ENCODE results near the gene CDAN1.

CDAN1 gene

GRCh38 chr15:42705336-42705735 is 31.6 kb downstream of the CDAN1 start:
- Histone ChIP-seq H3K9ac (ENCODE audit: low read depth, low read length) (no peak overlapping the region), H3K4me1 (ENCODE audit: control insufficient read depth, insufficient read depth, low read length) (peaks cover 4% of the 10 kb centered on the region), H3K4me2 (ENCODE audit: low read length) (no peak overlapping the region), H3K4me3 (ENCODE audit: low read length) (no peak overlapping the region), H3K27me3 (ENCODE audit: control insufficient read depth, insufficient read depth, low read length) (no peaks in the 10 kb centered on the region), H3K9me3 (replicated peaks; ENCODE audit: low read length) (no peaks in the 10 kb centered on the region), H3K36me3 (ENCODE audit: insufficient read depth, low read length) (no peaks in the 10 kb centered on the region)

DNA sequence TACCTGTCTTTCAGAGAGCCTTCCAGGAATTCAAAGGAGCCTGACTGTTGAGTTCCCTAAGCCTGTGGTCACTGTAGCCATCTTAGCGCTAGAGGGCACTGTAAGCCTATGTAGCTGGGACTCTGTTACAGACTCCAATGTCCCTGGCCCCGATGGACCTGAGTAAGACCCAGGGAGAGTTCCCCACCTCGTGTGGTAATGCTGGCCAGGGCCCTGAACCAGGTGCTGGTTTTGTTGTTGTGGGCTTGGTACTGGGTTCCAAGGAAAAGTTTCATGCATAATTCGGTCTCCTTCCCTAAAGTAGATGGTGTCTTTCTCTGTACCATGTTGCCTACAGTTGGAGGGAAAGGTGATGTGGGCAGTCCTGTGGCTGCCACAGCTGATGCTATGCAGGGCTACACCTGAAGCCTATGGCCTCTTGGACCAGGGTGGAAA is 32.4 kb downstream of the CDAN1 start:
- peaks cover 4% of the 10 kb centered on the region for H3K4me1 ChIP-seq (ENCODE audit: control insufficient read depth, insufficient read depth, low read length)
- H3K9ac ChIP-seq (ENCODE audit: low read depth, low read length), result no peak overlapping the region
- no peak overlapping the region for H3K4me3 ChIP-seq (ENCODE audit: low read length)
- no peaks in the 10 kb centered on the region for H3K36me3 ChIP-seq (ENCODE audit: insufficient read depth, low read length)
- no peak overlapping the region for H3K4me2 ChIP-seq (ENCODE audit: low read length)
- no peaks in the 10 kb centered on the region for H3K9me3 ChIP-seq (replicated peaks; ENCODE audit: low read length)
- H3K27me3 ChIP-seq (ENCODE audit: control insufficient read depth, insufficient read depth, low read length), result no peaks in the 10 kb centered on the region

- Histone ChIP-seq H3K4me3 (ENCODE audit: low read length) (no peak overlapping the region), H3K27me3 (ENCODE audit: control insufficient read depth, insufficient read depth, low read length) (no peaks in the 10 kb centered on the region), H3K36me3 (ENCODE audit: insufficient read depth, low read length) (no peaks in the 10 kb centered on the region), H3K4me1 (ENCODE audit: control insufficient read depth, insufficient read depth, low read length) (no peaks in the 10 kb centered on the region), H3K9ac (ENCODE audit: low read depth, low read length) (no peak overlapping the region), H3K9me3 (replicated peaks; ENCODE audit: low read length) (no peaks in the 10 kb centered on the region), H3K4me2 (ENCODE audit: low read length) (no peak overlapping the region)
Measured at GRCh38 chr15:42696626-42697025, 40.3 kb downstream of the CDAN1 start.

GRCh38 chr15:42695527-42696071 is 41.3 kb downstream of the CDAN1 start:
- H3K9me3 ChIP-seq (replicated peaks; ENCODE audit: low read length), result no peaks in the 10 kb centered on the region
- no peaks in the 10 kb centered on the region for H3K27me3 ChIP-seq (ENCODE audit: control insufficient read depth, insufficient read depth, low read length)
- H3K4me2 ChIP-seq (ENCODE audit: low read length), result no peak overlapping the region
- no peaks in the 10 kb centered on the region for H3K4me1 ChIP-seq (ENCODE audit: control insufficient read depth, insufficient read depth, low read length)
- no peak overlapping the region for H3K4me3 ChIP-seq (ENCODE audit: low read length)
- no peaks in the 10 kb centered on the region for H3K36me3 ChIP-seq (ENCODE audit: insufficient read depth, low read length)
- H3K9ac ChIP-seq (ENCODE audit: low read depth, low read length), result no peak overlapping the region

DNA sequence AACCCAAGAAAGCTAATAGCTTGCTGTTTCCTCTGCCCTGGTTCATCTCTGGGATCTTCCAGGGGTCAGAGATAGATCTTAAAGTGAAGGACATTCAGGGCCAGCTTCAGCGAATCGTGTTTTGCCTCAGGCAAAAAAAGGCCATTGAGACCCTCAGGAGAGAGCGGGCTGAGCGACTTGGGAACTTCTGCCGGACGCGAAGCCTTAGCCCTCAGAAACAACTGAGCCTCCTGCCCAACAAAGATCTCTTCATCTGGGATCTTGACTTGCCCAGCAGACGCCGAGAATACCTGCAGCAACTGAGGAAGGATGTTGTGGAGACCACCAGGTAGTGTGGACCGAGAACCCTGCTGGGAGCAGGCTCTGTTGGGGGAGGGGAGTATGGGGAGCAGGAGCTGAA is 42.5 kb downstream of the CDAN1 start:
- Histone ChIP-seq H3K36me3 (ENCODE audit: insufficient read depth, low read length) (no peaks in the 10 kb centered on the region), H3K4me2 (ENCODE audit: low read length) (no peak overlapping the region), H3K4me1 (ENCODE audit: control insufficient read depth, insufficient read depth, low read length) (no peaks in the 10 kb centered on the region), H3K9me3 (replicated peaks; ENCODE audit: low read length) (no peaks in the 10 kb centered on the region), H3K4me3 (ENCODE audit: low read length) (no peak overlapping the region), H3K9ac (ENCODE audit: low read depth, low read length) (no peak overlapping the region), H3K27me3 (ENCODE audit: control insufficient read depth, insufficient read depth, low read length) (no peaks in the 10 kb centered on the region)

DNA sequence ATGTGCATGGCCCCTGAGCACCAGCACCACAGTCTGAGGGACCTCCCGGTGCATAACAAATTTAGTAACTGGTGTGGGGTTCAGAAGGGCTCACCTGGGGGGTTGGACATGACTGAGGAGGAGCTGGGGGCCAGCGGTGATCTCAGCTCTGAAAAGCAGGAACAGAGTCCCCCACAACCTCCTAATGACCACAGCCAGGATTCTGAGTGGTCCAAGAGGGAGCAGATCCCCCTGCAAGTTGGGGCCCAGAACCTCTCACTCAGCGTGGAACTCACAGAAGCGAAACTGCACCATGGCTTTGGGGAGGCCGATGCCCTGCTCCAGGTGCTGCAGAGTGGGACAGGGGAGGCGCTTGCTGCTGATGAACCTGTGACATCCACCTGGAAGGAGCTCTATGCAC is 43.0 kb downstream of the CDAN1 start:
- H3K4me3 ChIP-seq (ENCODE audit: low read length), result no peak overlapping the region
- no peak overlapping the region for H3K9ac ChIP-seq (ENCODE audit: low read depth, low read length)
- no peaks in the 10 kb centered on the region for H3K27me3 ChIP-seq (ENCODE audit: control insufficient read depth, insufficient read depth, low read length)
- H3K9me3 ChIP-seq (replicated peaks; ENCODE audit: low read length), result no peaks in the 10 kb centered on the region
- no peaks in the 10 kb centered on the region for H3K4me1 ChIP-seq (ENCODE audit: control insufficient read depth, insufficient read depth, low read length)
- no peak overlapping the region for H3K4me2 ChIP-seq (ENCODE audit: low read length)
- H3K36me3 ChIP-seq (ENCODE audit: insufficient read depth, low read length), result no peaks in the 10 kb centered on the region

DNA sequence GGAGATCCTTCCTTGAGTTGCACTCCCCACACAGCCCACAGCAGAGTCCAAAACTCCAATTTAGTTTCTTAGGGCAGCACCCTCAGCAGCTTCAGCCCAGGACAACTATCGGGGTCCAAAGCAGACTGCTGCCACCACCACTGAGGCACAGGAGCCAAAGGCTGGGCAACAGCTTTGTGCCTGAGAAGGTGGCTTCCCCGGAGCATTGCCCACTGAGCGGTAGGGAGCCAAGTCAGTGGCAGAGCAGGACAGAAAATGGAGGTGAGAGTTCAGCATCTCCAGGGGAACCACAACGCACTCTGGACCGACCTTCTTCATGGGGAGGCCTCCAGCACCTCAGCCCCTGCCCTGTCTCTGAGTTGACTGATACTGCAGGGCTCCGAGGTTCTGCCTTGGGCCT is 43.4 kb downstream of the CDAN1 start:
- Histone ChIP-seq H3K4me1 (ENCODE audit: control insufficient read depth, insufficient read depth, low read length) (no peaks in the 10 kb centered on the region), H3K4me2 (ENCODE audit: low read length) (no peak overlapping the region), H3K4me3 (ENCODE audit: low read length) (no peak overlapping the region), H3K27me3 (ENCODE audit: control insufficient read depth, insufficient read depth, low read length) (no peaks in the 10 kb centered on the region), H3K36me3 (ENCODE audit: insufficient read depth, low read length) (no peaks in the 10 kb centered on the region), H3K9ac (ENCODE audit: low read depth, low read length) (no peak overlapping the region), H3K9me3 (replicated peaks; ENCODE audit: low read length) (no peaks in the 10 kb centered on the region)

- no peaks in the 10 kb centered on the region for H3K27me3 ChIP-seq (ENCODE audit: control insufficient read depth, insufficient read depth, low read length)
- H3K36me3 ChIP-seq (ENCODE audit: insufficient read depth, low read length), result no peaks in the 10 kb centered on the region
Measured at GRCh38 chr15:42692997-42693396, 43.9 kb downstream of the CDAN1 start.

DNA sequence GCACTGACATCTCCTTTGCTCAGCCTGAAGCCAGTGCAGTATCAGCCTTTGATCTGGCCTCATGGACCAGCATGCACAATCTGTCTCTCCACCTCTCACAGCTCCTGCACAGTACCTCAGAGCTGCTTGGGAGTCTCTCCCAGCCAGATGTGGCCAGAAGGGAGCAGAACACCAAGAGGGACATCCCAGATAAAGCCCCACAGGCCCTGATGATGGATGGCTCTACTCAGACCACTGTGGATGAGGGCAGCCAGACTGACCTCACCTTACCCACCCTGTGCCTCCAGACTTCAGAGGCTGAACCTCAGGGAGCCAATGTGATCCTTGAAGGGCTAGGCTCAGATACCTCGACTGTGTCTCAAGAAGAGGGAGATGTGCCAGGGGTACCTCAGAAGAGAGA is 44.4 kb downstream of the CDAN1 start:
- H3K9ac ChIP-seq (ENCODE audit: low read depth, low read length), result no peak overlapping the region
- no peaks in the 10 kb centered on the region for H3K4me1 ChIP-seq (ENCODE audit: control insufficient read depth, insufficient read depth, low read length)
- H3K4me2 ChIP-seq (ENCODE audit: low read length), result no peak overlapping the region
- H3K4me3 ChIP-seq (ENCODE audit: low read length), result no peak overlapping the region
- no peaks in the 10 kb centered on the region for H3K27me3 ChIP-seq (ENCODE audit: control insufficient read depth, insufficient read depth, low read length)
- no peaks in the 10 kb centered on the region for H3K36me3 ChIP-seq (ENCODE audit: insufficient read depth, low read length)
- H3K9me3 ChIP-seq (replicated peaks; ENCODE audit: low read length), result no peaks in the 10 kb centered on the region

More at GRCh38 chr15:42692997-42693396, 43.9 kb downstream of the CDAN1 start:
- no peak overlapping the region for H3K4me2 ChIP-seq (ENCODE audit: low read length)
- no peaks in the 10 kb centered on the region for H3K4me1 ChIP-seq (ENCODE audit: control insufficient read depth, insufficient read depth, low read length)
- no peak overlapping the region for H3K9ac ChIP-seq (ENCODE audit: low read depth, low read length)
- H3K9me3 ChIP-seq (replicated peaks; ENCODE audit: low read length), result no peaks in the 10 kb centered on the region
- no peak overlapping the region for H3K4me3 ChIP-seq (ENCODE audit: low read length)

GRCh38 chr15:42691770-42692169 is 45.2 kb downstream of the CDAN1 start:
- no peak overlapping the region for H3K9ac ChIP-seq (ENCODE audit: low read depth, low read length)
- no peaks in the 10 kb centered on the region for H3K27me3 ChIP-seq (ENCODE audit: control insufficient read depth, insufficient read depth, low read length)
- H3K36me3 ChIP-seq (ENCODE audit: insufficient read depth, low read length), result no peaks in the 10 kb centered on the region
- H3K4me3 ChIP-seq (ENCODE audit: low read length), result no peak overlapping the region
- H3K4me1 ChIP-seq (ENCODE audit: control insufficient read depth, insufficient read depth, low read length), result no peaks in the 10 kb centered on the region
- no peaks in the 10 kb centered on the region for H3K9me3 ChIP-seq (replicated peaks; ENCODE audit: low read length)
- no peak overlapping the region for H3K4me2 ChIP-seq (ENCODE audit: low read length)

DNA sequence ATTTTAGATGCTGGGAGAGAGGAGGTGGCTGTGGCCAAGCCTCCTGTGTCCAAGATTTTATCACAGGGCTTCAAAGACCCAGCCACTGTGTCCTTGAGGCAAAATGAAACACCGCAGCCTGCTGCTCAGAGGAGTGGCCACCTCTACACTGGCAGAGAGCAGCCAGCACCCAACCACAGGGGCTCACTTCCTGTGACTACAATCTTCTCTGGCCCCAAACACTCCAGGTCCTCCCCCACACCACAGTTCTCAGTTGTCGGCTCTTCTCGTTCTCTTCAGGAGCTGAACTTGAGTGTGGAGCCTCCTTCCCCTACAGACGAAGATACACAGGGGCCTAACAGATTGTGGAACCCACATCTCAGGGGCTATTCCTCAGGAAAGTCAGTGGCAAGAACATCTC is 45.6 kb downstream of the CDAN1 start:
- Histone ChIP-seq H3K9me3 (replicated peaks; ENCODE audit: low read length) (no peaks in the 10 kb centered on the region), H3K4me1 (ENCODE audit: control insufficient read depth, insufficient read depth, low read length) (no peaks in the 10 kb centered on the region), H3K27me3 (ENCODE audit: control insufficient read depth, insufficient read depth, low read length) (no peaks in the 10 kb centered on the region), H3K36me3 (ENCODE audit: insufficient read depth, low read length) (no peaks in the 10 kb centered on the region), H3K4me3 (ENCODE audit: low read length) (no peak overlapping the region), H3K9ac (ENCODE audit: low read depth, low read length) (no peak overlapping the region), H3K4me2 (ENCODE audit: low read length) (no peak overlapping the region)

- Histone ChIP-seq H3K27me3 (ENCODE audit: control insufficient read depth, insufficient read depth, low read length) (no peaks in the 10 kb centered on the region), H3K4me1 (ENCODE audit: control insufficient read depth, insufficient read depth, low read length) (no peaks in the 10 kb centered on the region), H3K4me3 (ENCODE audit: low read length) (no peak overlapping the region), H3K4me2 (ENCODE audit: low read length) (no peak overlapping the region), H3K9ac (ENCODE audit: low read depth, low read length) (no peak overlapping the region), H3K9me3 (replicated peaks; ENCODE audit: low read length) (no peaks in the 10 kb centered on the region), H3K36me3 (ENCODE audit: insufficient read depth, low read length) (peaks cover 11% of the 10 kb centered on the region)
Measured at GRCh38 chr15:42688301-42688700, 48.6 kb downstream of the CDAN1 start.

Data from skeletal muscle satellite cell (primary cell).